ES-I3 (cell line): Measurements from ENCODE around the gene TENT4B.

Experiments used
- H3K36me3 ChIP-seq: 2 replicates; pipeline ENCODE4 v1.6.1; 2013; ENCODE audit warnings: mild to moderate bottlenecking, low read length, control low read depth, moderate library complexity; ENCODE audit not compliant: insufficient read depth
- H3K4me1 ChIP-seq: 2 replicates; pipeline ENCODE4 v1.6.1; 2013; ENCODE audit warnings: mild to moderate bottlenecking, control low read depth, low read length; ENCODE audit not compliant: insufficient read depth
- H3K9ac ChIP-seq: 2 replicates; pipeline ENCODE4 v1.6.1; 2013; ENCODE audit warnings: low read depth, mild to moderate bottlenecking, low read length, moderate library complexity
- H3K9me3 ChIP-seq: 2 replicates; pipeline ENCODE4 v1.6.1; 2013; ENCODE audit warnings: mild to moderate bottlenecking, low read length, moderate library complexity; ENCODE audit not compliant: control insufficient read depth, insufficient read depth

Gene TENT4B

DNA sequence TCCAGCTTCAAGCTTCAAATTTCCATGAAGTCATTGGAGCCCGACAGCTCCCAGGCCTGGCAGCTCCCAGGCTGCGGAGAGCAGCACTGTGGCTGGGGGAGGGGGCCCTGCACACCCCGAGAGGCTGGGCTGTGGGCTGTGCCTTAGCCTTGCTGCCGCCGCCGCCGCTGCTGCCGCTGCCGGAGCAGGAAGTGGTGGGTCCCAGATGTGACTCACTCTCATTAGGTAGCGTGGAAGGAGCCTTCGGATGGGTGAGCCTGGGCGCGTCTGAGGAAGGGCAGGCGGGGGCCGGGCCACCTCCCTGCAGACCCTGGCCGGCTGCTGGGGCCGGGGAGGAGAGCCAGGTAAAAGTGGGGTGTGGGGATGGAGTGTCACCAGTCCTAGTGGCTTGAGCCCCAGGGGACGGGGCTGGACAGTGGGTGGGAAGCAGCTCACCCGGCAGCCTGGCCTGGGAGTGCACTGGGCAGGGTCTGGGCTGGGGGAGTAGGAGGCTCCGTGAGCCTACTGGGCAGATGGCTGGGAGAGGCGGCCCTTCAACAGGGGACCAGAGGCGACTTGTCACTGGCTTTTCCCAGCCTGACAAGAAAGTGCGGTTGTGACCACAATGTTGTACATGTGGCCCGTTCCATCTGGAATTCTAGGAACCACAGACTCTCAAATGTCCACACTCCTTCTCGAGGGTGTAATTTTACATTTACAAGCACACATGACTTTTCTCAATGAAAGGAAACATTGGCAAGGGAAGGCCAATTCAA lies 113.4 kb downstream of the TENT4B start, which contains the start of gene ADCY7:
Gene ADCY7 (plus strand): TSS at position 215 of the 755 bp plus-strand sequence. CDS start 21,629 bp downstream, outside the sequence.
- Histone ChIP-seq H3K36me3 (no peaks in the 10 kb centered on the region), H3K9ac (peak within 1 kb of the TSS; percentile 1; the same call in 1 of the 2 replicates), H3K9me3 (no peaks in the 10 kb centered on the region), H3K4me1 (peaks cover 16% of the 10 kb centered on the region)

DNA sequence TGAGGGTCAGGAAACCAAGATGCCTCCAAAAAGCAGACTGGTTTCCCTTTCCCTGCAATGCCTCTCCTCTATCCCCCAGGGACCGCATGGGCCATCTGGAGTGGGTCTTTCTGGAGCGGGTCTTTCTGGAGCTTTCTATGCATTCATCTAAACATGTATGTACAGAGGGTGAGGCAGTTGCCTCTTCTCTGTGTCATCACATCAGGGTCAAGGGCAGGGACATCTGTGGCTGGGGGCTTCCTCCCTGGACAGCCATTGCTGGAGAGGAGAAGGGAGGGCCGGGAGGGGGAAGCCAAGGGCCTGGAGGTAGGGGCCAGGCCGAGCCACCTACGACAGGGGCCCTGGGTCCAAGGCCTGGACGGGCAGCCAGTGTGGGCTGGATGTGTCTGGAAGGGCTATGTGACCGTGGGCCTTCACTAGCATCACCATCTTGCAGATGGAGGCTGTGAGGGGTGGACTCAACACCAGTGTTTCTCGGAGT lies 114.1 kb downstream of the TENT4B start:
- no peaks in the 10 kb centered on the region for H3K36me3 ChIP-seq
- no peak overlapping the region for H3K9ac ChIP-seq
- peaks cover 16% of the 10 kb centered on the region for H3K4me1 ChIP-seq
- H3K9me3 ChIP-seq = no peaks in the 10 kb centered on the region

DNA sequence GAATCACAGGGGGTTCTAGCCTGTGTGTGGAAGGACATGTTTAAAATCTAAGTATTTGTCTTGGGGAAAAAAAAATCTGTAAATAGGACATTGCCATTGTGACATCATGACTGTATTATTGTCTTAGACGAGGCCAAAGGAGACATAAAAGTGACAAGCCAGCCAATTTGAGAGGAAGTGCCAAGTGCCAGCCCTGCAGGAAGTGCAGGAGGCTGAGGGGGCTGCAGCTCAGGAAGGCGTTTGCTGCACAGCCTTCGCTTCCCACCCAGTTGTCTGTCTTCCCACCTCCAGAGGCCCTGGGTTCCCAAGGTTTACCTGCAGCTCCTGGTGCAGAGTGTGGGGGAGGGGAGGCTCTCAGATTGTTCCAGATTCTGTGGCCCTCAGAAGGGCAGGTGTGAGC lies 114.5 kb downstream of the TENT4B start:
- Histone ChIP-seq H3K4me1 (peaks cover 16% of the 10 kb centered on the region), H3K9ac (no peak overlapping the region)

DNA sequence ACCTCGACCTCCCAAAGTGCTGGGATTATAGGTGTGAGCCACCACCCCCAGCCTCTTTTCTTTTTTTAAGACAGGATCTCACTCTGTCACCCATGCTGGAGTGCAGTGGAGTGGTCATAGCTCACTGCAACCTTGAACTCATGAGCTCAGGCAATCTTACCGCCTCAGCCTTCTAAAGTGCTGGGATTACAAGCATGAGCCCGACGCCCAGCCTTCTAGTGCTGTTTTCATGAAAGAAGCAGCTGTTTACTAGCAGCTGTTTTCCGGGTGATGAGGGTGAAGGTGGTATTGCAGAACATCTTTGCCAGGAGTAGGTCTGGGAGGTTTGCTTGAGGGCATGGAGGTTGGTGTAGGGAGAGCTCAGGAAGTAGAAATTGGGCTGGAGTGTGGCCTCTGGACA lies 115.2 kb downstream of the TENT4B start:
- Histone ChIP-seq H3K9me3 (no peaks in the 10 kb centered on the region), H3K9ac (no peak overlapping the region), H3K36me3 (no peaks in the 10 kb centered on the region), H3K4me1 (peaks cover 19% of the 10 kb centered on the region)

More for the DNA sequence above, 114.5 kb downstream of the TENT4B start:
- Histone ChIP-seq H3K36me3 (no peaks in the 10 kb centered on the region), H3K9me3 (no peaks in the 10 kb centered on the region)

DNA sequence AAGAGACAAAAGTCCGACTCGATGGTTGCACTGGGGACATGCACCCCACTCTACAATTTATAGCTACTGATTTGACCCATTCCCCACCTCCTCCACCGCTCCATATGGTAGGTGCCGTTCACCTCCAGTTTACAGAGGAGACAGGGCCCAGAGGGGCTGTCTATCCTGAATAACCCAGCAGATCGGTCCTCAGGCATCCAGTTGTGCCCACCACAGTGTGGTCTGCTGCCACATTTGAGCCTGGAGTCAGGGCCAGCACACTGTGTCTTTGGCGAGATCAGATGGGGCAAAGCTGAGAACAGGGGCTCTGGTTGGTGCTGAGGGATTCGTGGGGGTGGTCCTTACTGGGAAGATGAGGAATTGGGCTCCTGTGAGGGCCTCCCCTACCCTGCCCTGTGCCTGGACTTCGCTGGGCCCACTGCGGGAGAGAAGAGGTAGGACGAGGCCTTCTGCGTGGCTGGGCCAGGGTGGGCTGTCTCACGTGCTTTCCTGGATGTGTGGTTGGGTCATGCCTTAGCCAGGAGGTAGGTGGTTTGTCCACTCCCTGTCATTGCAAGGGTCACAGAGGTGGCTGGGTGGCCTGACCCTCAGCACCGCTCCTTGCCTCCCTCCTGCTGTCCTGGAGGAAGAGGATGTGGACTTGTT lies 116.1 kb downstream of the TENT4B start:
- Histone ChIP-seq H3K36me3 (no peaks in the 10 kb centered on the region), H3K9me3 (no peaks in the 10 kb centered on the region), H3K9ac (no peak overlapping the region), H3K4me1 (peaks cover 19% of the 10 kb centered on the region)

DNA sequence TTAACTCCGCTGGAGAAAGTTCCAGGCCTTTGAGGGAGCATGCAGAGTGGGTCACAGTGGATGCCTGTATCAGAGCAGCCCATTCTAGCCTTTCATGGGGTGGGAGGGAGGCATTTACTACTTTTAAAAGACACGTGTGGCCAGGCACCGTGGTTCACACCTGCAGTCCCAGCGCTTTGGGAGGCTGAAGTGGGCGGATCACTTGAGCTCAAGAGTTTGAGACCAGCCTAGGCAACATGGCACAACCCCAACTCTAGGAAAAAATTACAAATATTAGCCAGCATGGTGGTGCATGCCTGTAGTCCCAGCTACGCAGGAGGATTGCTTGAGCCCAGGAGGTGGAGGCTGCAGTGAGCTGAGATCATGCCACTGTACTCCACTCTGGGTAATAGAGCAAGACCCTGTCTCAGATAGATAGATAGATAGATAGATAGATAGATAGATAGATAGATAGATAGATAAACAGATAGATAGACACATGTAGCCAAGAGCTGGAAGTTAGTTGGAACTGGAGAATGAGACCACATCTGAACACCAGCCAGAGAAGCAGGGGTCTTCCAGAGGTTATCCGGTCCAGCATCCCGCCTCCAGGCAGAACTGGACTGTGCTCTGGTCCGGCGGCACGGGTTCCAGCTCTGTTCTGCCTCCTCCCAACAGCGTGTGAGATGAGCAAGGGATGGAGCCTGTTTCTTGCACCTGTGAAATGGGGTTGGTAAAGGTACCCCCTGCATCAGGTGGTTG lies 116.8 kb downstream of the TENT4B start:
- no peaks in the 10 kb centered on the region for H3K36me3 ChIP-seq
- H3K9me3 ChIP-seq = no peaks in the 10 kb centered on the region
- H3K4me1 ChIP-seq = peaks cover 19% of the 10 kb centered on the region
- H3K9ac ChIP-seq = no peak overlapping the region

DNA sequence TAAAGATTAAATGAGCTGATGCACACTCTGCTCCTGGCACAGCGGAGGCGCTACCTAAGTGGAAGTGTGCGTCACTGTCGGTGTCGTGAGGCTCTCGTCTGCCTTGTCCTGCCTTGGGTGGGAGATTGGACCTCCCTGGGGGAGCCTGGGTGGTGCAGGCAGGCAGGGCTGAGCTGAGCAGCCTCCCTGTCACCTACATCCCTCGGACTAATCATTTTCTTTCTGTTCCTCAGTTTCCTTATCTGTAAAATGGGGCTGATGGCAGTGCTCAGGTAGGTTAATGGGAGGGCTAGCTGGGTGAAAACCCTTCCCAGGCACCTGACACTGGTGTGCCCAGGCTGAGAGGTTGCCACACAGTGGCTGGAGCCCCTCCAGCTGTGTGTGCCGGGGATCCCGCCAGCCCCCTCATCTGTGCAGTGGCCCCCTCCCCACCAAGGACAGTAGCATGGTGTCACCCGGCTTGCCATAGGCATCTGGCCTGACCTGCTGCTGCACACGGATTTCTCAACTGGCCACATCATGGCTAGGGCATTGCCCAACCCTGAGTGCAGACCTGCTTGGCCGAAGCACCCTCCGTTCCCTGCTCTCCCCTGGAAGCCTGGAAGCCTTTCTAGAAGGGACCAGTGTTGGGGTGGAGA lies 117.5 kb downstream of the TENT4B start:
- no peak overlapping the region for H3K9ac ChIP-seq
- H3K4me1 ChIP-seq = peaks cover 19% of the 10 kb centered on the region
- H3K9me3 ChIP-seq = no peaks in the 10 kb centered on the region
- no peaks in the 10 kb centered on the region for H3K36me3 ChIP-seq

DNA sequence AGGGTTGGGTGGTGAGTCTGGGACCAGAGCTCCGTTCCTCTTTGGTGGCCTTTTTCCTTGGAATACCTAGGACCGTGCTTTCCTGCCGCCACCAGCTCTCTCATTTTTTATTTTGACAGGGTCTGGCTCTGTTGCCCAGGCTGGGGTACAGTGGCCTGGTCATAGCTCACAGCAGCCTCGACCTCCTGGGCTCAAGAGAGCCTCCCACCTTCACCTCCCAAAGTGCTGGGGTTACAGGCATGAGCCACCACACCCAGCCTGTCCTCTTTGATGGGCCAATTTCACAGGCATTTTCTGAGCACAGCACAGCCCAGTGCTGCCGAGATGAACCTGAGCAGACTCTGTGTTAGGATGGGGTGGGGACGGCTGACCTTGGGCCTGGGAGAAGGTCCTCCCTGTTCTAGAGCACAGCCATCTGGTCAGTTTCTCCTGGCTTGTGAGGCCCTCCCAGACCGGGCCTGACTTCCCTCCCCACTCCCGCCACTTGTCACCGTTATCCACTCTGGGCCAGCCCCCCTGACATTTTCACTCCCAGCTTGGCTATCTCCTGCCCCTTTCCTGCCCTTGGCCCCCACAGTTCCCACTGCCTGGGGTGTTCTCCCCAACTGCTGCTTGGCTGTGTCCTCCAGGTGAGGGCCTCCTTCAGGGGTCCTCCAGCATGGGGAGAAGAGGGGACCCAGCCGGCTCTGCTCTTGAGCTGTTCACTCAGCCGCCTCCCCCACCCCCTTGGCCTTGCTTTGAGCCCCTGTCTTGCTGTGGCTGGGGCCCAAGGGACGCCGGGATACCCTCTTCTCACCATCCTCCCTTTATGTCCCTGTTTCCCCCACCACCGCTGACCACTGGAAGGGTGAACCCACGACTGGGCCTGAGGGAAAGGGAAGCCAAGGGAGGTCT lies 118.3 kb downstream of the TENT4B start:
- H3K4me1 ChIP-seq = peaks cover 16% of the 10 kb centered on the region
- H3K9ac ChIP-seq = no peak overlapping the region
- no peaks in the 10 kb centered on the region for H3K36me3 ChIP-seq
- no peaks in the 10 kb centered on the region for H3K9me3 ChIP-seq

DNA sequence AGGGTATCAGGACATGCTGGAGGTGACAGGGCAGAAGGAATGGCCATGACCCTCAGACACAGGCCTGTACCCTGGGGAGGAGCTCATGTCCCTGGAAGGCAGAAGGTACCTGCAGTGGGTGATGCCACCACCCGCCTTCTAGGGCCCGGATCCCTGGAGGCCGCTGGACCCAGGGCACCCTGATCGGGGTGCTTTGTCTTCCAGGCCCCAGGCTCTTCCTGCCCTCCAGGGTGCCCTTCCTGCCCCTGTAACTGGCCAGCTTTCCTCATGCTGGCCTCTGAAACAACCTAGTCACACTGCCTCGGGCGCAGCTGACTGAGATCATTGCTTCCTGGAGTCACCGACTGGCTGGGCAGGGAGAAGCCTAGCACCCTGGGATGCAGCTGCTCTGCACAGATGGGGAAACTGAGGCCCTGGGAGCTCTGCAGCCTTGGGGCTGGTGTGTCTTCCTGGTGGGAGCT lies 119.0 kb downstream of the TENT4B start:
- Histone ChIP-seq H3K4me1 (peaks cover 9% of the 10 kb centered on the region), H3K9ac (no peak overlapping the region), H3K36me3 (no peaks in the 10 kb centered on the region), H3K9me3 (no peaks in the 10 kb centered on the region)

DNA sequence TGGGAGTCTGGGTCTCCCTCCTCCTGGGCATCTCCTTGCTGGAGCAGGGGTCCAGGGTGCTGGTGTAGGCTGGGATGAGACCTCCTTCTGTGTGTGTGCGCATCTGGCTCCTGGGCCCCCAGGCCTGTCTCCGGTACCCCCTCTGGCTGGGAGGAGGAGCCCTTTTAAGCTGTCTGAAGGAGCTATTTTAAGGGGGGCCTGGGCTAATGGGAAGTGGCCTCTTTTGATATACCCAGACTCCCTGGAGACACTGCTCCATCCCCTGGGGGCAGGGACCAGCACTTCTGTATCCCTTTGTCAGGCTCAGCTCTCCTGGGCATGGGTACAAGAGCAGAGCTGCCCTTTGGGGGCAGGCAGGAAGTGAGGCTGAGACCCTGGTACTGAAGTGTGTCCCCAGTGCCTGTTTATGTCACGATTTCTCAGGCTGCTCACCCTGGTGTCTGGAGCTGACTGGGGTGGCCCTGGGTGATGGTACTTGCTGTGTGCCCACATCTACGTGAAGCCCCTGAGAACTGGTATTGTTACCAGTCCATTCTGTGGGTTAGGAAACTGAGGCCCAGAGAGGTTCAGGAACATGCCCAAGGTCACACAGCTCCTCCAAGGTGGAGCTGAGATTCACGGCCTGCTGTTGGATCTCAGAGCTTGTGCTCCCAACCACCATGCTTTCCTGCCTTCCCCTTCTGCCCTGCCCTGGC lies 119.7 kb downstream of the TENT4B start:
- H3K9me3 ChIP-seq = no peaks in the 10 kb centered on the region
- H3K36me3 ChIP-seq = no peaks in the 10 kb centered on the region
- H3K4me1 ChIP-seq = peaks cover 3% of the 10 kb centered on the region; the same call in 1 of the 2 replicates
- H3K9ac ChIP-seq = no peak overlapping the region

DNA sequence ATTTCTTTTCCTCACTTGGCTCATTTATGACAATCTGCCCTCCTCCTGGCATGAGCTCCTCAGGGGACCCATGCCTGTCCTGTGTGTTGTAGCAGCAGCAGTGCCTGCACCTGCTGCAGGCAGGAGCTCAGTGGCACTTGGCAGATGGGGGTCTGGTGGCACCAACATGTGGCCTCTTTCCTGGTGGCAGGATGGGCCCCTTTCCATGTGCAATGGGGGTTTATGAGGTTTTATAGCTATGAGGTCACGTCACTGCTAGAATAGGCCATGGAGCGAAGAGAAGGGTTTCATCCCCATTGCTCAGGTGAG lies 120.2 kb downstream of the TENT4B start:
- H3K9me3 ChIP-seq = no peaks in the 10 kb centered on the region
- H3K9ac ChIP-seq = no peak overlapping the region
- no peaks in the 10 kb centered on the region for H3K36me3 ChIP-seq
- 0 out of 2 replicates have a peak, but pooled peaks cover 3% of the 10 kb centered on the region for H3K4me1 ChIP-seq

DNA sequence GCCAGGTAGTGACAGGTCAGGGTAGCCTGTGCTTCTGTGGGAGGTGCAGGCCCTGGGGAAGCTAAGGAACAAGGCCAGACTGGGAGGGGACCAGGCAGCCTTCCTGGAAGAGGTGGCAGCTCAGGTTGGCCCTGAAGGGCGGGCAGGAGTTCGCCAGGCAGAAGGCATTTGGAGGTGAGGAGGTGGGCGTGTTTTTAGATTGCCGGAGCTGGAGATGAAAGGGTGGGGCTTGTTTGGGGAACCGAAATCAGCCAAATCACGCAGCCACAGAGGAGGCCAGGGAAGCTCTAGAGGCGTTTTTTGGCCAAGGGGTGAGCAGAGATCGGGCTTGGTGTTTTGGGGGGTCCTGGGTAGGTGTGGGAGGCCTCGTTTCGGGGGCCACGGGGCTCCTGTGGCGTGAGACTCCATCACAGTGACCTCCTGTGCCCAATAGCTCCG lies 120.8 kb downstream of the TENT4B start:
- Histone ChIP-seq H3K9ac (no peak overlapping the region), H3K36me3 (no peaks in the 10 kb centered on the region), H3K4me1 (0 out of 2 replicates have a peak, but pooled peaks cover 3% of the 10 kb centered on the region), H3K9me3 (no peaks in the 10 kb centered on the region)
